ENCODE measurements around the gene ABCB6. TPM values are rescaled to one million over a fixed set of nuclear protein-coding genes. Genes with fewer than 3 reads are reported as not detected.

The ABCB6 gene
- total and polyA plus RNA-seq, 5 donors from 2014 or later: 1.5 to 6.0 (median 1.7) TPM

- DNase-seq: no peak
- ATAC-seq (ENCODE audit: low read depth in 2 of 2): no peak
- H3K27me3 ChIP-seq (ENCODE audit: control insufficient read depth, insufficient read depth, low read length): no peaks in the 10 kb centered on the region
- Mint-ChIP-seq H3K4me1 (peaks cover 16 to 56% (median 35%) of the 10 kb centered on the region in 4 donors), H3K36me3 (peaks cover 11% of the 10 kb centered on the region), H3K27me3 (peaks cover 11% of the 10 kb centered on the region), H3K27ac (peak overlapping the region; percentile 63 to 89 (median 80)), H3K9me3 (no peaks in the 10 kb centered on the region), H3K4me3 (peak overlapping the region; percentile 47 to 97 (median 87))
- H3K27ac ChIP-seq (ENCODE audit: insufficient read depth, low read length, poor library complexity, severe bottlenecking): no peak overlapping the region
- peaks cover 36% of the 10 kb centered on the region for H3K36me3 ChIP-seq (ENCODE audit: control insufficient read depth, insufficient read depth, low read length)
- H3K9me3 ChIP-seq (ENCODE audit: control insufficient read depth in 2 of 2, low read length in 2 of 2): no peaks in the 10 kb centered on the region
- no peak overlapping the region for H3K4me3 ChIP-seq (ENCODE audit: low read depth, low read length)
- peaks cover 55% of the 10 kb centered on the region for H3K4me1 ChIP-seq (ENCODE audit: control insufficient read depth, insufficient read depth, low read length, poor library complexity, severe bottlenecking)
Measured at GRCh38 chr2:219174146-219174545, 44.6 kb downstream of the ABCB6 start.

- peaks cover 36% of the 10 kb centered on the region for H3K36me3 ChIP-seq (ENCODE audit: control insufficient read depth, insufficient read depth, low read length)
- ATAC-seq (ENCODE audit: low read depth in 2 of 2) (no peak), DNase-seq (no peak)
- Mint-ChIP-seq H3K9me3 (no peaks in the 10 kb centered on the region), H3K4me3 (no peak overlapping the region), H3K36me3 (peaks cover 11% of the 10 kb centered on the region), H3K27me3 (peaks cover 11% of the 10 kb centered on the region), H3K4me1 (peaks cover 12 to 51% (median 32%) of the 10 kb centered on the region in 4 donors), H3K27ac (peak overlapping the region in 2 of 3 donors; percentile 12 to 82)
- no peak overlapping the region for H3K27ac ChIP-seq (ENCODE audit: insufficient read depth, low read length, poor library complexity, severe bottlenecking)
- no peak overlapping the region for H3K4me3 ChIP-seq (ENCODE audit: low read depth, low read length)
- H3K27me3 ChIP-seq (ENCODE audit: control insufficient read depth, insufficient read depth, low read length): no peaks in the 10 kb centered on the region
- H3K4me1 ChIP-seq (ENCODE audit: control insufficient read depth, insufficient read depth, low read length, poor library complexity, severe bottlenecking): peaks cover 47% of the 10 kb centered on the region
- H3K9me3 ChIP-seq (ENCODE audit: control insufficient read depth in 2 of 2, low read length in 2 of 2): no peaks in the 10 kb centered on the region
Measured at GRCh38 chr2:219173176-219173575, 45.6 kb downstream of the ABCB6 start.

- H3K27ac Mint-ChIP-seq: peak overlapping the region in 2 of 3 donors; percentile 12 to 79
- ATAC-seq (ENCODE audit: low read depth in 2 of 2): no peak
- Histone ChIP-seq H3K4me1 (ENCODE audit: control insufficient read depth, insufficient read depth, low read length, poor library complexity, severe bottlenecking) (peaks cover 42% of the 10 kb centered on the region), H3K9me3 (ENCODE audit: control insufficient read depth in 2 of 2, low read length in 2 of 2) (no peaks in the 10 kb centered on the region), H3K27ac (ENCODE audit: insufficient read depth, low read length, poor library complexity, severe bottlenecking) (no peak overlapping the region), H3K27me3 (ENCODE audit: control insufficient read depth, insufficient read depth, low read length) (no peaks in the 10 kb centered on the region), H3K4me3 (ENCODE audit: low read depth, low read length) (no peak overlapping the region), H3K36me3 (ENCODE audit: control insufficient read depth, insufficient read depth, low read length) (peaks cover 38% of the 10 kb centered on the region)
- H3K36me3 Mint-ChIP-seq: peaks cover 11% of the 10 kb centered on the region
- no peaks in the 10 kb centered on the region for H3K9me3 Mint-ChIP-seq
- no peak for DNase-seq
- peaks cover 12 to 49% (median 31%) of the 10 kb centered on the region in 4 donors for H3K4me1 Mint-ChIP-seq
- H3K4me3 Mint-ChIP-seq: peak overlapping the region in 1 of 4 donors; percentile 85
- H3K27me3 Mint-ChIP-seq: peaks cover 7% of the 10 kb centered on the region
Measured at GRCh38 chr2:219172231-219173154, 46.3 kb downstream of the ABCB6 start.

GRCh38 chr2:219171231-219171651 is 47.5 kb downstream of the ABCB6 start:
- peak overlapping the region; percentile 55 for H3K27ac ChIP-seq (ENCODE audit: insufficient read depth, low read length, poor library complexity, severe bottlenecking)
- H3K9me3 Mint-ChIP-seq: no peaks in the 10 kb centered on the region
- peak overlapping the region; percentile 52 to 90 (median 83) for H3K27ac Mint-ChIP-seq
- H3K27me3 ChIP-seq (ENCODE audit: control insufficient read depth, insufficient read depth, low read length): no peaks in the 10 kb centered on the region
- peaks cover 11% of the 10 kb centered on the region for H3K36me3 Mint-ChIP-seq
- peak in 2 of 3 donors; percentile 47 to 58 for DNase-seq
- H3K4me1 Mint-ChIP-seq: peaks cover 12 to 44% (median 27%) of the 10 kb centered on the region in 4 donors
- peaks cover 32% of the 10 kb centered on the region for H3K4me1 ChIP-seq (ENCODE audit: control insufficient read depth, insufficient read depth, low read length, poor library complexity, severe bottlenecking)
- no peak for ATAC-seq (ENCODE audit: low read depth in 2 of 2)
- no peaks in the 10 kb centered on the region for H3K9me3 ChIP-seq (ENCODE audit: control insufficient read depth in 2 of 2, low read length in 2 of 2)
- H3K4me3 ChIP-seq (ENCODE audit: low read depth, low read length): no peak overlapping the region
- no peaks in the 10 kb centered on the region for H3K27me3 Mint-ChIP-seq
- H3K4me3 Mint-ChIP-seq: peak overlapping the region in 2 of 4 donors; percentile 19 to 85
- H3K36me3 ChIP-seq (ENCODE audit: control insufficient read depth, insufficient read depth, low read length): peaks cover 38% of the 10 kb centered on the region

GRCh38 chr2:219169930-219170654 is 48.7 kb downstream of the ABCB6 start, which contains the start of gene SLC23A3:
Gene SLC23A3, minus strand, starts transcription at chr2:219170029. Its CDS starts 45 bp downstream, at chr2:219169984.
- H3K27me3 Mint-ChIP-seq: no peaks in the 10 kb centered on the region
- H3K27ac ChIP-seq (ENCODE audit: insufficient read depth, low read length, poor library complexity, severe bottlenecking): no peak within 1 kb of the TSS
- no peak within 1 kb of the TSS for H3K4me3 ChIP-seq (ENCODE audit: low read depth, low read length)
- peaks cover 12 to 34% (median 21%) of the 10 kb centered on the region in 4 donors for H3K4me1 Mint-ChIP-seq
- H3K4me3 Mint-ChIP-seq: peak within 1 kb of the TSS in 1 of 4 donors; percentile 85
- H3K36me3 Mint-ChIP-seq: peaks cover 15% of the 10 kb centered on the region
- no peak for ATAC-seq (ENCODE audit: low read depth in 2 of 2)
- peaks cover 20% of the 10 kb centered on the region for H3K4me1 ChIP-seq (ENCODE audit: control insufficient read depth, insufficient read depth, low read length, poor library complexity, severe bottlenecking)
- no peak for DNase-seq
- peak within 1 kb of the TSS in 2 of 3 donors; percentile 15 to 90 for H3K27ac Mint-ChIP-seq
- H3K27me3 ChIP-seq (ENCODE audit: control insufficient read depth, insufficient read depth, low read length): no peaks in the 10 kb centered on the region
- H3K9me3 ChIP-seq (ENCODE audit: control insufficient read depth in 2 of 2, low read length in 2 of 2): no peaks in the 10 kb centered on the region
- H3K36me3 ChIP-seq (ENCODE audit: control insufficient read depth, insufficient read depth, low read length): peaks cover 38% of the 10 kb centered on the region
- H3K9me3 Mint-ChIP-seq: no peaks in the 10 kb centered on the region

DNA sequence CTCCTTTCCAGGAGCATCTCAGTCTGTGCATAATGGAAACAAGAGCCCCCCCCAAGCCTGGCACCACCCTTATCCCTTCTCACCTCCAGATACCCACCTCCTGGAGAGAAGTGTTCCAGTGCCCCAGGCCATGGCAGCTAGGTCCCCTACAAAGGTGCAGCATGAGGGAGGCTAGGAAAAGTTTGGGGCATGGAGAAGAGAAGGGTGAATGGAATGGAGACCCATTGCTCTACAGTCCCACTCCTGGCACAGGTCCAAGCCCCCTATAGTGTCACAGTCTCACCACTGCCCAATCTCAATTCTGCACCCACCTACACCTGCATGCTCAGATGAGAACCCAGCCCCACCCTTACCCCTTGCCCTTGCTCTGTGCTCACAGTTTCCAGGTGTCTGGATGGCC is 49.8 kb downstream of the ABCB6 start:
- H3K4me3 Mint-ChIP-seq: no peak overlapping the region
- H3K4me1 Mint-ChIP-seq: peaks cover 7 to 23% (median 11%) of the 10 kb centered on the region in 4 donors
- no peak for ATAC-seq (ENCODE audit: low read depth in 2 of 2)
- Histone ChIP-seq H3K4me3 (ENCODE audit: low read depth, low read length) (no peak overlapping the region), H3K27me3 (ENCODE audit: control insufficient read depth, insufficient read depth, low read length) (no peaks in the 10 kb centered on the region), H3K4me1 (ENCODE audit: control insufficient read depth, insufficient read depth, low read length, poor library complexity, severe bottlenecking) (peaks cover 9% of the 10 kb centered on the region), H3K9me3 (ENCODE audit: control insufficient read depth in 2 of 2, low read length in 2 of 2) (no peaks in the 10 kb centered on the region), H3K27ac (ENCODE audit: insufficient read depth, low read length, poor library complexity, severe bottlenecking) (no peak overlapping the region), H3K36me3 (ENCODE audit: control insufficient read depth, insufficient read depth, low read length) (peaks cover 27% of the 10 kb centered on the region)
- no peaks in the 10 kb centered on the region for H3K9me3 Mint-ChIP-seq
- H3K27me3 Mint-ChIP-seq: no peaks in the 10 kb centered on the region
- H3K36me3 Mint-ChIP-seq: peaks cover 7% of the 10 kb centered on the region
- H3K27ac Mint-ChIP-seq: no peak overlapping the region
- no peak for DNase-seq

DNA sequence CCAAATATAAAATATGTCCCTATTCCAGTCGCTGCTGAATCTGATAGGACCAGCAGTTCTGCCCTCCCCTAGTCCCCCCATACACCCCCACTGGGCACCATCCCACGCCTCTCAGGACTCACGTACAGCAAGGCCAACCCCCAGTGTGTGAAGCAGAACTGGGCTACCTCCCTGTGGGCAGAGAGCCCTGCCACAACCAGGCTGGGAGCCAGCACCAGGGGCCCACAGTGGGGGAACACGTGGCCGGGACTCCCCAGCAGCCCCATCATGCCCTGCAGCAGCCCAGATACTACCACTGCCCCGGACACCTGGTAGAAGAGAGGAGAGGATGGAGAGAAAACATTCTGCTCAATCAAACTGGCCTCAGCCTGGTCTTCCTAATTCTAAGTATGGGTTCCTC is 50.2 kb downstream of the ABCB6 start:
- H3K9me3 ChIP-seq (ENCODE audit: control insufficient read depth in 2 of 2, low read length in 2 of 2): no peaks in the 10 kb centered on the region
- H3K27me3 ChIP-seq (ENCODE audit: control insufficient read depth, insufficient read depth, low read length): no peaks in the 10 kb centered on the region
- H3K27ac ChIP-seq (ENCODE audit: insufficient read depth, low read length, poor library complexity, severe bottlenecking): no peak overlapping the region
- Mint-ChIP-seq H3K4me3 (peak overlapping the region in 1 of 4 donors; percentile 29), H3K9me3 (no peaks in the 10 kb centered on the region), H3K27me3 (no peaks in the 10 kb centered on the region), H3K27ac (no peak overlapping the region), H3K36me3 (peaks cover 7% of the 10 kb centered on the region), H3K4me1 (peaks cover 7 to 19% (median 8%) of the 10 kb centered on the region in 4 donors)
- H3K36me3 ChIP-seq (ENCODE audit: control insufficient read depth, insufficient read depth, low read length): peaks cover 24% of the 10 kb centered on the region
- peaks cover 5% of the 10 kb centered on the region for H3K4me1 ChIP-seq (ENCODE audit: control insufficient read depth, insufficient read depth, low read length, poor library complexity, severe bottlenecking)
- DNase-seq (no peak), ATAC-seq (ENCODE audit: low read depth in 2 of 2) (no peak)
- no peak overlapping the region for H3K4me3 ChIP-seq (ENCODE audit: low read depth, low read length)

Measured in CD4-positive, CD25-positive, alpha-beta regulatory T cell (primary cell).